Measurements from ENCODE around the gene MYBPH.

The MYBPH gene

GRCh38 chr1:203127666-203128430 is 47.8 kb downstream of the MYBPH start, which contains the start of gene ADORA1:
Gene ADORA1 (plus strand): TSS chr1:203127726. CDS start chr1:203128842, 1,116 bp downstream.
- DNase-seq = no peak

- no peak for DNase-seq
These were observed 48.6 kb downstream of the MYBPH start for GRCh38 chr1:203126866-203127665.

- DNase-seq = no peak
These were observed 49.3 kb downstream of the MYBPH start for GRCh38 chr1:203126151-203126865.

GRCh38 chr1:203124546-203125317 is 50.9 kb downstream of the MYBPH start:
- no peak for DNase-seq

GRCh38 chr1:203124011-203124410 is 51.6 kb downstream of the MYBPH start:
- DNase-seq = no peak

- no peak for DNase-seq
These were observed 53.5 kb downstream of the MYBPH start for GRCh38 chr1:203122159-203122558.

GRCh38 chr1:203121186-203122015 is 54.2 kb downstream of the MYBPH start:
- DNase-seq = no peak

GRCh38 chr1:203120325-203121153 is 55.1 kb downstream of the MYBPH start:
- no peak for DNase-seq
